SK-N-SH treated with all-trans-retinoic acid at 6 μM for 48 hours (cell line): ENCODE results near the gene IL36RN.

ENCODE experiments used
- CSDC2 ChIP-seq: fragments of 250-450 bp; sonication (Bioruptor Pico); IDR thresholded peaks from 2 replicates; pipeline ENCODE4 v1.5.0; 2020; ENCODE audit warnings: mild to moderate bottlenecking, moderate library complexity
- PATZ1 ChIP-seq: fragments of 250-450 bp; sonication (Bioruptor Pico); IDR thresholded peaks from 2 replicates; pipeline ENCODE4 v1.8.0; 2020; ENCODE audit warnings: mild to moderate bottlenecking, moderate library complexity, borderline replicate concordance
- ZNF70 ChIP-seq: fragments of 450-650 bp; formaldehyde crosslinking; IDR thresholded peaks from 2 replicates; pipeline ENCODE4 v1.5.0; 2020; ENCODE audit warnings: mild to moderate bottlenecking, moderate library complexity

GRCh38 chr2:113061241-113061640 lies 2.2 kb downstream of the IL36RN start:
- TF ChIP-seq PATZ1 (CRISPR knock-in tag), result no peak
- TF ChIP-seq CSDC2, result no peak
- TF ChIP-seq ZNF70 (CRISPR knock-in tag), result no peak
